Measurements from ENCODE around the gene SLIT3. TPM values are rescaled to one million over a fixed set of nuclear protein-coding genes. Genes with fewer than 3 reads are reported as not detected.

The SLIT3 gene
- total and polyA plus RNA-seq, 9 of the 15 experiments (the other 6 are each of a cell fraction or from before 2014, with no cell fraction given): 0.01 to 0.04 TPM; not detected in 7

DNA sequence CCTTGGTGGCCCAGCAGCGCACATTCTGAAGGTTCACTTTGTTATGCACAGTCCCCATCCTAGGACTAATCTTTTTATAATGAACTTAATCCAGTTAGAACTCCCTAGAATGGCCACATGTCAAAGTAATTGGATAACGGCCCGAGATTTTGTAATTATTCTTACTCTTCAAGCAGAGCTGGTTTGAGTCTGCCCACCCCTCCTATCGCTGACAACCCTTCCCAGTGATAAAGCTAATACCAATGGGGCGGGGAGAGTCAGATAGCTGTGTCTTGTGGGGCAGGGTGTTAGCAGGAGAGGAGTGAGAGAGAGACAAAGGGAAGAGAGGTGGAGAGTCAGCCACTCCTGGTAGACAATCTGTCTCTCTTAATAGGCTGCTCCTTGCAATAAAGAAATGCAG, 356.9 kb downstream of the SLIT3 start:
- H3K4me2 ChIP-seq (ENCODE audit: insufficient read depth, low read length): no peak overlapping the region
- H3K9ac ChIP-seq (ENCODE audit: insufficient read depth in 1 of 2, low read depth in 2 of 2, low read length in 2 of 2): no peak overlapping the region
- ATAC-seq (no peak), FAIRE-seq (no peak), DNase-seq (ENCODE audit: extremely low read depth in 1 of 4, low spot score in 3 of 4) (no peak)
- in situ Hi-C loops (cut with MboI) (no loop called here), intact Hi-C loops (cut with micrococcal nuclease) (no loop called here)
- 0% methylated on average over 5 of the region's 5 CpGs for WGBS (ENCODE audit: insufficient coverage, low coverage, missing lambda C conversion rate)
- no peaks in the 10 kb centered on the region for H3K9me3 ChIP-seq (replicated peaks; ENCODE audit: control insufficient read depth, insufficient read depth, low read depth, low read length)
- H3K4me1 ChIP-seq (replicated peaks in 1 of 2; ENCODE audit: control insufficient read depth in 2 of 2, insufficient read depth in 2 of 2, low read length in 2 of 2): no peaks in the 10 kb centered on the region
- H3K27me3 ChIP-seq (ENCODE audit: control insufficient read depth in 2 of 2, insufficient read depth in 2 of 2, low read length in 2 of 2): 0 out of 5 replicates have a peak, but pooled peaks cover 0 to 2% of the 10 kb centered on the region in 2 experiments
- H2AFZ ChIP-seq (ENCODE audit: low read depth, low read length): no peak overlapping the region
- TF ChIP-seq, protein P1, sequence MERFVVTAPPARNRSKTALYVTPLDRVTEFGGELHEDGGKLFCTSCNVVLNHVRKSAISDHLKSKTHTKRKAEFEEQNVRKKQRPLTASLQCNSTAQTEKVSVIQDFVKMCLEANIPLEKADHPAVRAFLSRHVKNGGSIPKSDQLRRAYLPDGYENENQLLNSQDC (CRISPR knock-in tag; IDR thresholded peaks at IDR 0.05): no peak
- TF ChIP-seq RBM14 (IDR thresholded peaks at IDR 0.05; ENCODE audit: borderline replicate concordance, insufficient read depth, low read depth, low read length) (no peak), CTBP1 (IDR thresholded peaks at IDR 0.05; ENCODE audit: borderline replicate concordance) (no peak), CHD1 (IDR thresholded peaks at IDR 0.05; ENCODE audit: low read length) (no peak), ZNF699 (CRISPR knock-in tag; IDR thresholded peaks at IDR 0.05; ENCODE audit: insufficient replicate concordance) (no peak), NCOA4 (IDR thresholded peaks at IDR 0.05; ENCODE audit: partially characterized antibody) (no peak), TOE1 (IDR thresholded peaks at IDR 0.05; ENCODE audit: borderline replicate concordance) (no peak), TOE1 (CRISPR knock-in tag; IDR thresholded peaks at IDR 0.05; ENCODE audit: borderline replicate concordance, low read depth) (no peak)
- TF ChIP-seq, protein P2, sequence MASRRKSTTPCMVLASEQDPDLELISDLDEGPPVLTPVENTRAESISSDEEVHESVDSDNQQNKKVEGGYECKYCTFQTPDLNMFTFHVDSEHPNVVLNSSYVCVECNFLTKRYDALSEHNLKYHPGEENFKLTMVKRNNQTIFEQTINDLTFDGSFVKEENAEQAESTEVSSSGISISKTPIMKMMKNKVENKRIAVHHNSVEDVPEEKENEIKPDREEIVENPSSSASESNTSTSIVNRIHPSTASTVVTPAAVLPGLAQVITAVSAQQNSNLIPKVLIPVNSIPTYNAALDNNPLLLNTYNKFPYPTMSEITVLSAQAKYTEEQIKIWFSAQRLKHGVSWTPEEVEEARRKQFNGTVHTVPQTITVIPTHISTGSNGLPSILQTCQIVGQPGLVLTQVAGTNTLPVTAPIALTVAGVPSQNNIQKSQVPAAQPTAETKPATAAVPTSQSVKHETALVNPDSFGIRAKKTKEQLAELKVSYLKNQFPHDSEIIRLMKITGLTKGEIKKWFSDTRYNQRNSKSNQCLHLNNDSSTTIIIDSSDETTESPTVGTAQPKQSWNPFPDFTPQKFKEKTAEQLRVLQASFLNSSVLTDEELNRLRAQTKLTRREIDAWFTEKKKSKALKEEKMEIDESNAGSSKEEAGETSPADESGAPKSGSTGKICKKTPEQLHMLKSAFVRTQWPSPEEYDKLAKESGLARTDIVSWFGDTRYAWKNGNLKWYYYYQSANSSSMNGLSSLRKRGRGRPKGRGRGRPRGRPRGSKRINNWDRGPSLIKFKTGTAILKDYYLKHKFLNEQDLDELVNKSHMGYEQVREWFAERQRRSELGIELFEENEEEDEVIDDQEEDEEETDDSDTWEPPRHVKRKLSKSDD (conservative IDR thresholded peaks at IDR 0.05; ENCODE audit: low read length): no peak
- H3K9me1 ChIP-seq (ENCODE audit: control insufficient read depth, insufficient read depth, low read length): no peaks in the 10 kb centered on the region
- H4K20me1 ChIP-seq (replicated peaks; ENCODE audit: control insufficient read depth, insufficient read depth, low read length): no peaks in the 10 kb centered on the region
- ChIA-PET CTCF (ENCODE audit: low intra/inter-chr PET ratio) (no interaction called here), POLR2A (no interaction called here)
- no peaks in the 10 kb centered on the region for H3K36me3 ChIP-seq (ENCODE audit: control insufficient read depth, insufficient read depth, low read length)
- no peak overlapping the region for H3K27ac ChIP-seq (ENCODE audit: extremely low read depth, low read depth, low read length)
- no peaks in the 10 kb centered on the region for H3K79me2 ChIP-seq (ENCODE audit: control insufficient read depth, insufficient read depth, low read length)
- BruUV-seq (replicated peaks): no TSS peak
- H3K4me3 ChIP-seq: no peak overlapping the region
